IMR-90 (cell line): ENCODE measurements around the gene COTL1. TPM values are rescaled to one million over a fixed set of nuclear protein-coding genes. Genes with fewer than 3 reads are reported as not detected.

Source experiments
- ATAC-seq: fragments of 200-7000 bp; cut with Tn5 transposase; 2 replicates; pipeline ENCODE4 v1.9.1; 2020; ENCODE audit warnings: low read depth, mild to moderate bottlenecking, moderate library complexity
- BruUV-seq: library from RNA; stranded (reverse); fragments of 400-500 nt; replicated peaks from 2 replicates; lab custom pipeline; 2021; lab: Mats Ljungman, UMichigan
- CTCF ChIA-PET: fragments of 300-600 bp; formaldehyde crosslinking; extraction: SDS; loops from one replicate; lab custom pipeline; 2021; ENCODE audit warnings: antibody characterized with exemption; lab: Yijun Ruan, JAX
- POLR2A ChIA-PET: fragments of 300-600 bp; sonication (Branson Sonifier 250); formaldehyde crosslinking; loops from one replicate; lab custom pipeline; 2022; ENCODE audit warnings: antibody characterized with exemption; ENCODE audit not compliant: unreplicated experiment; lab: Charles Lee
- DNase-seq: peaks from one replicate; pipeline ENCODE4 v3.0.0; 2013
- H2AFZ ChIP-seq: replicated peaks from 2 replicates; pipeline ENCODE3; 2013; ENCODE audit warnings: low read length, mild to moderate bottlenecking; ENCODE audit not compliant: poor library complexity
- H2AK5ac ChIP-seq: 2 replicates; pipeline ENCODE4 v1.6.1; 2013; ENCODE audit warnings: low read depth, low read length, inconsistent platforms
- H2AK9ac ChIP-seq: replicated peaks from 2 replicates; pipeline ENCODE3; 2013; ENCODE audit warnings: mild to moderate bottlenecking, low read depth, low read length, moderate library complexity; ENCODE audit not compliant: poor library complexity
- H2BK120ac ChIP-seq: 2 replicates; pipeline ENCODE4 v1.6.1; 2013; ENCODE audit warnings: low read depth, low read length, inconsistent platforms
- H2BK15ac ChIP-seq: 3 replicates; pipeline ENCODE4 v1.6.1; 2013; ENCODE audit warnings: low read depth, low read length, inconsistent platforms
- H2BK20ac ChIP-seq: 2 replicates; pipeline ENCODE4 v1.6.1; 2013; ENCODE audit warnings: low read depth, mild to moderate bottlenecking, inconsistent platforms, low read length, moderate library complexity
- H2BK5ac ChIP-seq: 2 replicates; pipeline ENCODE4 v1.6.1; 2013; ENCODE audit warnings: mild to moderate bottlenecking, low read depth, low read length, inconsistent platforms; ENCODE audit not compliant: poor library complexity, severe bottlenecking
- H3K14ac ChIP-seq: replicated peaks from 2 replicates; pipeline ENCODE4 v1.6.1; 2013; ENCODE audit warnings: low read depth, low read length, inconsistent platforms
- H3K18ac ChIP-seq: 2 replicates; pipeline ENCODE4 v1.6.1; 2013; ENCODE audit warnings: low read depth, low read length, control low read depth
- H3K23ac ChIP-seq: 2 replicates; pipeline ENCODE4 v1.6.1; 2013; ENCODE audit warnings: low read depth, low read length, inconsistent platforms
- H3K27ac ChIP-seq: 2 replicates; pipeline ENCODE4 v1.5.1; 2013; ENCODE audit warnings: mild to moderate bottlenecking, control low read depth, low read length; ENCODE audit not compliant: insufficient read depth
- H3K27me3 ChIP-seq: 2 replicates; pipeline ENCODE4 v1.6.1; 2013; ENCODE audit warnings: low read length; ENCODE audit not compliant: control insufficient read depth, insufficient read depth
- H3K36me3 ChIP-seq: 2 replicates; pipeline ENCODE4 v1.6.1; 2013; ENCODE audit warnings: low read length, mixed read lengths; ENCODE audit not compliant: control insufficient read depth, insufficient read depth
- H3K4ac ChIP-seq: 2 replicates; pipeline ENCODE4 v1.6.1; 2013; ENCODE audit warnings: low read depth, low read length, inconsistent platforms
- H3K4me1 ChIP-seq: 2 replicates; pipeline ENCODE4 v1.6.1; 2013; ENCODE audit warnings: low read length, mixed read lengths; ENCODE audit not compliant: control insufficient read depth, insufficient read depth
- H3K4me2 ChIP-seq: 2 replicates; pipeline ENCODE4 v1.6.1; 2013; ENCODE audit warnings: low read depth, mild to moderate bottlenecking, control low read depth, low read length, moderate library complexity
- H3K4me3 ChIP-seq: 2 replicates; pipeline ENCODE4 v1.5.1; 2013; ENCODE audit warnings: low read depth, mild to moderate bottlenecking, control low read depth, low read length, moderate library complexity; ENCODE audit not compliant: insufficient read depth
- H3K56ac ChIP-seq: 2 replicates; pipeline ENCODE4 v1.6.1; 2013; ENCODE audit warnings: low read length, inconsistent platforms; ENCODE audit not compliant: insufficient read depth; ENCODE audit errors: extremely low read depth
- H3K79me1 ChIP-seq, 2 experiments: 2 replicates each; pipeline ENCODE4 v1.6.1; 2013; ENCODE audit warnings: low read length in 2 of 2, inconsistent platforms in 1 of 2, low read depth in 1 of 2
- H3K9ac ChIP-seq: 2 replicates; pipeline ENCODE4 v1.6.1; 2013; ENCODE audit warnings: low read depth, low read length, control low read depth
- H3K9me1 ChIP-seq: 2 replicates; pipeline ENCODE4 v1.6.1; 2013; ENCODE audit warnings: low read length, inconsistent platforms; ENCODE audit not compliant: insufficient read depth
- H3K9me3 ChIP-seq: 2 replicates; pipeline ENCODE4 v1.6.1; 2013; ENCODE audit warnings: low read length; ENCODE audit not compliant: control insufficient read depth, insufficient read depth
- H4K20me1 ChIP-seq: 2 replicates; pipeline ENCODE4 v1.6.1; 2013; ENCODE audit warnings: low read length, inconsistent platforms; ENCODE audit not compliant: insufficient read depth
- H4K5ac ChIP-seq: 2 replicates; pipeline ENCODE4 v1.6.1; 2013; ENCODE audit warnings: mild to moderate bottlenecking, low read depth, low read length, control low read depth
- H4K8ac ChIP-seq, 2 experiments: 2 replicates each; pipeline ENCODE4 v1.6.1; 2013; ENCODE audit warnings: low read depth in 2 of 2, low read length in 2 of 2, control low read depth in 1 of 2, inconsistent platforms in 1 of 2
- H4K91ac ChIP-seq: 2 replicates; pipeline ENCODE4 v1.6.1; 2013; ENCODE audit warnings: low read depth, low read length, inconsistent platforms; ENCODE audit not compliant: insufficient read depth
- BHLHE40 ChIP-seq: fragments of 150-350 bp; IDR thresholded peaks from 2 replicates; pipeline ENCODE4 v1.6.1; 2016; ENCODE audit warnings: mild to moderate bottlenecking, low read depth, low read length
- CEBPB ChIP-seq: IDR thresholded peaks from 2 replicates; pipeline ENCODE4 v1.6.1; 2012; ENCODE audit warnings: low read depth, low read length, improper control_type of control experiment
- CHD1 ChIP-seq: IDR thresholded peaks from 2 replicates; pipeline ENCODE4 v1.6.1; 2012; ENCODE audit warnings: low read depth, low read length, improper control_type of control experiment
- CTCF ChIP-seq: conservative IDR thresholded peaks from 2 replicates; pipeline ENCODE4 v1.5.1; 2012; ENCODE audit warnings: mild to moderate bottlenecking, low read depth, low read length, improper control_type of control experiment
- FOS ChIP-seq: fragments of 150-350 bp; IDR thresholded peaks from 2 replicates; pipeline ENCODE4 v1.6.1; 2016; ENCODE audit warnings: low read depth, low read length
- MAFK ChIP-seq: IDR thresholded peaks from 2 replicates; pipeline ENCODE4 v1.6.1; 2012; ENCODE audit warnings: low read depth, low read length, improper control_type of control experiment
- MAZ ChIP-seq: IDR thresholded peaks from 2 replicates; pipeline ENCODE4 v1.6.1; 2012; ENCODE audit warnings: low read depth, mild to moderate bottlenecking, low read length, improper control_type of control experiment, moderate library complexity, borderline replicate concordance
- MXI1 ChIP-seq: IDR thresholded peaks from 2 replicates; pipeline ENCODE4 v1.6.1; 2012; ENCODE audit warnings: low read depth, mild to moderate bottlenecking, low read length, moderate library complexity, borderline replicate concordance
- NFE2L2 ChIP-seq: fragments of 150-350 bp; IDR thresholded peaks from 2 replicates; pipeline ENCODE4 v1.6.1; 2016; ENCODE audit warnings: low read depth, mild to moderate bottlenecking, low read length
- POLR2A ChIP-seq: IDR thresholded peaks from 2 replicates; pipeline ENCODE4 v1.6.1; 2012; ENCODE audit warnings: mild to moderate bottlenecking, low read depth, low read length
- RAD21 ChIP-seq: IDR thresholded peaks from 2 replicates; pipeline ENCODE4 v1.6.1; 2012; ENCODE audit warnings: low read length, improper control_type of control experiment
- RCOR1 ChIP-seq: IDR thresholded peaks from 2 replicates; pipeline ENCODE4 v1.6.1; 2012; ENCODE audit warnings: mild to moderate bottlenecking, low read length, improper control_type of control experiment; ENCODE audit not compliant: insufficient replicate concordance
- RFX5 ChIP-seq: IDR thresholded peaks from 2 replicates; pipeline ENCODE4 v1.8.0; 2012; ENCODE audit warnings: low read depth, mild to moderate bottlenecking, low read length, moderate library complexity
- SMC3 ChIP-seq: fragments of 150-350 bp; IDR thresholded peaks from 2 replicates; pipeline ENCODE4 v1.6.1; 2016; ENCODE audit warnings: low read depth, mild to moderate bottlenecking, antibody characterized with exemption, low read length, moderate library complexity
- USF2 ChIP-seq: fragments of 150-350 bp; IDR thresholded peaks from 2 replicates; pipeline ENCODE4 v1.6.1; 2017; ENCODE audit warnings: mild to moderate bottlenecking, antibody characterized with exemption, low read length, low read depth
- WGBS, 2 experiments: methylation state at CpG; one replicate each; pipeline versions ENCODE4 v1.1.5 to v1.1.7; 2013; ENCODE audit warnings: missing lambda C conversion rate in 2 of 2; ENCODE audit not compliant: insufficient read length in 1 of 2; ENCODE audit errors: extremely low coverage in 2 of 2; 5-methylcytosine and 5-hydroxymethylcytosine counted together
- dilution Hi-C: fragments of 300-500 bp; cut with HindIII; formaldehyde crosslinking; loops from one replicate; pipeline ENCODE4 v1.14.3; 2018; ENCODE audit warnings: low sequenced_read_pairs; ENCODE audit not compliant: unreplicated experiment
- in situ Hi-C: fragments of 300-500 bp; cut with MboI; formaldehyde crosslinking; loops from 3 replicates; pipeline ENCODE4 v1.14.3; 2019; ENCODE audit warnings: low sequenced_read_pairs, inconsistent platforms, mixed read lengths
- intact Hi-C: fragments of 100-400 bp; cut with micrococcal nuclease; formaldehyde crosslinking; loops from 2 replicates; pipeline ENCODE4 v1.10.0; 2022
- polyA plus RNA-seq, 3 experiments: library from polyadenylated mRNA; depleted of rRNA; stranded (reverse); fragments of >200 nt; gene quantifications; 2 replicates each; pipeline ENCODE4 v1.2.3, GENCODE V29; 2012; ENCODE audit warnings: low replicate concordance in 1 of 3
- total RNA-seq: library from RNA; depleted of rRNA; stranded (reverse); fragments of >200 nt; gene quantifications from 2 replicates; pipeline ENCODE4 v1.2.3, GENCODE V29; 2012
- TF ChIP-seq, protein P1 (sequence below): fragments of 150-350 bp; IDR thresholded peaks from 2 replicates; pipeline ENCODE4 v1.6.1; 2016; ENCODE audit warnings: low read depth, mild to moderate bottlenecking, low read length, moderate library complexity, borderline replicate concordance

COTL1 gene
- total and polyA plus RNA-seq, 2 of the 4 experiments (the other 2 are of a cell fraction): 144 to 258 TPM

DNA sequence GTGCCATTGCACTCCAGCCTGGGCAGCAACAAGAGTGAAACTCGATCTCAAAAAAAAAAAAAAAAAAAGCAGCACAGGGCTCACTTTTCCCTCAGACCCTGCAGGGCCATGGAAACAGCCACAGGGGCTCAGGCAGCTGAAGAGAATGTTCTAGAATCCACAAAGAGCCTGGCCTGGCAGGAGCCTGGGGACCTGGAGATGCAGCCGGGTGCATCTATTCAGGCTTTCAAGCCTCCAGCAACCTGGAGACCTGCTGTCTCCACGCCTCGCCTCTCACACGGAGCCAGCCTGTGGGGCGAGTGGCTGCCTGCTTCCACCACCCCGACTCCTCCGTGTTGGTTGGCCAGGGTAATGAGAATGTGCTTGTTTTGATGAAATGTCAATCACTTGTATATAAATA lies 69.4 kb downstream of the COTL1 start:
- Histone ChIP-seq H4K5ac (no peak overlapping the region), H2AFZ (peak overlapping the region; percentile 43), H3K79me1 (no peaks in the 10 kb centered on the region), H2AK9ac (no peak overlapping the region), H3K23ac (no peak overlapping the region), H4K91ac (no peak overlapping the region), H3K4me1 (no peaks in the 10 kb centered on the region), H2AK5ac (no peak overlapping the region), H4K8ac (no peak overlapping the region), H3K14ac (no peak overlapping the region), H3K4me2 (no peak overlapping the region), H3K9me1 (no peaks in the 10 kb centered on the region; the same call in 1 of the 2 replicates), H3K4me3 (no peak overlapping the region), H3K9me3 (no peaks in the 10 kb centered on the region), H4K20me1 (no peaks in the 10 kb centered on the region), H2BK15ac (0 out of 3 replicates have a peak overlapping the region, but pooled peaks have one; percentile 8), H3K27me3 (no peaks in the 10 kb centered on the region), H3K4ac (no peak overlapping the region), H3K18ac (no peak overlapping the region), H2BK20ac (no peak overlapping the region), H2BK120ac (no peak overlapping the region), H3K9ac (no peak overlapping the region), H3K36me3 (no peaks in the 10 kb centered on the region), H2BK5ac (no peak overlapping the region), H3K56ac (no peak overlapping the region), H3K27ac (no peak overlapping the region)
- WGBS, 2 experiments: 100% methylated on average over 1 of the region's 8 CpGs; no CpG with 5 or more reads in 1 of the 2 experiments
- intact Hi-C loops (no loop called here), dilution Hi-C loops (no loop called here), in situ Hi-C loops (no loop called here)
- BruUV-seq: no TSS peak
- TF ChIP-seq RAD21 (no peak), USF2 (no peak), CTCF (no peak), NFE2L2 (no peak), MAZ (no peak), BHLHE40 (no peak), POLR2A (no peak), MXI1 (no peak), CHD1 (no peak), SMC3 (no peak), FOS (no peak), MAFK (no peak), RFX5 (no peak), CEBPB (no peak), RCOR1 (no peak)
- TF ChIP-seq, protein P1, sequence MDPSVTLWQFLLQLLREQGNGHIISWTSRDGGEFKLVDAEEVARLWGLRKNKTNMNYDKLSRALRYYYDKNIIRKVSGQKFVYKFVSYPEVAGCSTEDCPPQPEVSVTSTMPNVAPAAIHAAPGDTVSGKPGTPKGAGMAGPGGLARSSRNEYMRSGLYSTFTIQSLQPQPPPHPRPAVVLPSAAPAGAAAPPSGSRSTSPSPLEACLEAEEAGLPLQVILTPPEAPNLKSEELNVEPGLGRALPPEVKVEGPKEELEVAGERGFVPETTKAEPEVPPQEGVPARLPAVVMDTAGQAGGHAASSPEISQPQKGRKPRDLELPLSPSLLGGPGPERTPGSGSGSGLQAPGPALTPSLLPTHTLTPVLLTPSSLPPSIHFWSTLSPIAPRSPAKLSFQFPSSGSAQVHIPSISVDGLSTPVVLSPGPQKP: no peak
- ATAC-seq: no peak; the same call in 1 of the 2 replicates
- DNase-seq: no peak
- ChIA-PET POLR2A (no interaction called here), CTCF (no interaction called here)
